ENCODE results near the gene DAAM2.

Gene DAAM2

DNA sequence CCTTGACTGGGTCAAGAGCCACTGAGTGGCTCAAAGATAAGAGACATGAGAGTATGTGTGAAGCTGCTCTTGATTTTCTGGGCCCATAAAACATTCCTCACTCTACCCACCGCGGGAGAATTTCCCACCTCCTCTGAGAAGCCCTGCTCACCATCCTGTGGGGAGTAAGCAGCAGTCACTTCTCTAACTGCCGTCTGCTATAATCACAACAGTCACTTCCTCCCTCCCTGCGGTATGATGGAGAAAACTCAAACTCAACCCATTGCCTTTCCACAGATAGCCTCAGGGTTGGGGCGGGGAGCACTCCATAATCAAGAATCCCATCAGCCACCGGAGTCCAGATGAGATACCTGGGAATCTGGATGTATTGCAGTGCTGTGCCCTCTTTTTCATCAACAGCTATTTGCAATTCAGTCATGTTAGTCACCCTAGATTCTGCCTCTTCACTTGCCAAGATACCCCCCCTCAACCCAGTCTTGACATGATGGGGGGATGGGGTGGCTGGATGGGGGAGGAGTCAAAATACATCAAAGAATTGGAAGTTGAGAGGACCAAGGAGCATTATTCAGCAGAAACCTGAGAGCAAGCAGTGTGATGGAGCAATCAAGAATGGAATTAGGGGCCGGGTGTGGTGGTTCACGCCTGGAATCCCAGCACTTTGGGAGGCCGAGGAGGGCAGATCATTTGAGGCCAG is 137.0 kb downstream of the DAAM2 start:
- H3K4me1 Mint-ChIP-seq: peaks cover 2% of the 10 kb centered on the region
- no peaks in the 10 kb centered on the region for H3K36me3 Mint-ChIP-seq
- H3K27ac Mint-ChIP-seq: no peak overlapping the region
- H3K9me3 Mint-ChIP-seq: peaks cover 1% of the 10 kb centered on the region
- H3K27me3 Mint-ChIP-seq: peaks cover 10% of the 10 kb centered on the region
- no peak overlapping the region for H3K4me3 Mint-ChIP-seq
- DNase-seq (ENCODE audit: low spot score in 2 of 2) (no peak), ATAC-seq (ENCODE audit: low read depth) (no peak)

DNA sequence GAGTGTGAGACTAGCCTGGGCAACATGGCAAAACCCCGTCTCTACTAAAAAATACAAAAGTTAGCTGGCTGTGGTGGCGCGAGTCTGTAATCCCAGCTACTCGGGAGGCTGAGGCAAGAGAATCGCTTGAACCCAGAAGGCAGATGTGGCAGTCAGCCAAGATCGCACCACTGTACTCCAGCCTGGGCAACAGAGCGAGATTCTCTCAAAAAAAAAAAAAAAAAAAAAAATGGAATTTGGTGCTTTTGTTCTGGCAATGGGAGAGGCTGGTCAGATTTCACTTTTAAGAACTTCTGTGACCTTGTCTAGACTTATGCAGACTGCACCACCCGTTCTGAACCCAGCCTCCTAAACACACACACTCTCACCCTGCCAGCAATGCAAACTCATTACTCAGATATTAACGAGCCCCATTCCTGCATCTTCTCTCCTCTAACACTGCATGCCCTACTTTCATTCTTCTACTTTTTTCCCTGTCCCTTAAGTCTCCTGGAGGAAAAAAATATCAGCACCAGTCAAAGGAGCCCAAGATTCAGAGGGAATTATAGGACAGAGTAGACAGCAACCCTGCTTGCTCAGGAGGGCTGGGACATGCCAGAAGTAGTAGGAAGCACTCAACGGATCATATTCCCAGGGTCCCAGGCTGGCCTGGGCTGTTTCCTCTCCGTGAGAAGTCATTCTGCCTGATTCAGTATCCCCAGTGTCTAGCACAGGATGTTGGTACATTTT is 137.7 kb downstream of the DAAM2 start:
- Mint-ChIP-seq H3K27ac (no peak overlapping the region), H3K36me3 (no peaks in the 10 kb centered on the region), H3K4me1 (peaks cover 2% of the 10 kb centered on the region)

DNA sequence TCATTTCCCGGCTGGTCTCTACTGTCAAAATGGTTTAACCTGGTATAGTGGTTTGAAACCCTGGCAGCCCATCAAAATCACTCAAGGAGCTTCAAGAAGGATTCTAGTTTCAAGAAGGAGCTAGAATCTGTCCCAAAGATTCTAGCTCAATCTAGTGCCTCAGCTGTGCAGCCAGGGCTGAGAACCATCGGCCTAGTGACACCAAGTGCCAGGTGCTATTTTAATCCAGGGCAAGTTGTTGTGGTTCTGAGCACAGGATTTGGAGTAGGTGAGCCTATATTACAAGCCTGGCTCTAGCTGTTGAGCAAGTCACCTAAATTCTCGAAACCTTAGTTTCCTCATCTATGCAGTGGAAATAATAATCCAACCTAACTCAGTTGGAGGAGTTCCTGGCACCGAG is 138.4 kb downstream of the DAAM2 start:
- H3K4me1 Mint-ChIP-seq: peaks cover 2% of the 10 kb centered on the region
- no peak overlapping the region for H3K4me3 Mint-ChIP-seq
- no peak for DNase-seq (ENCODE audit: low spot score in 2 of 2)
- H3K27me3 Mint-ChIP-seq: peaks cover 10% of the 10 kb centered on the region
- peaks cover 1% of the 10 kb centered on the region for H3K9me3 Mint-ChIP-seq
- no peak for ATAC-seq (ENCODE audit: low read depth)
- H3K27ac Mint-ChIP-seq: no peak overlapping the region
- H3K36me3 Mint-ChIP-seq: no peaks in the 10 kb centered on the region

More for the DNA sequence above, 137.7 kb downstream of the DAAM2 start:
- no peak for ATAC-seq (ENCODE audit: low read depth)
- peaks cover 1% of the 10 kb centered on the region for H3K9me3 Mint-ChIP-seq
- H3K27me3 Mint-ChIP-seq: peaks cover 10% of the 10 kb centered on the region
- DNase-seq (ENCODE audit: low spot score in 2 of 2): no peak
- no peak overlapping the region for H3K4me3 Mint-ChIP-seq

DNA sequence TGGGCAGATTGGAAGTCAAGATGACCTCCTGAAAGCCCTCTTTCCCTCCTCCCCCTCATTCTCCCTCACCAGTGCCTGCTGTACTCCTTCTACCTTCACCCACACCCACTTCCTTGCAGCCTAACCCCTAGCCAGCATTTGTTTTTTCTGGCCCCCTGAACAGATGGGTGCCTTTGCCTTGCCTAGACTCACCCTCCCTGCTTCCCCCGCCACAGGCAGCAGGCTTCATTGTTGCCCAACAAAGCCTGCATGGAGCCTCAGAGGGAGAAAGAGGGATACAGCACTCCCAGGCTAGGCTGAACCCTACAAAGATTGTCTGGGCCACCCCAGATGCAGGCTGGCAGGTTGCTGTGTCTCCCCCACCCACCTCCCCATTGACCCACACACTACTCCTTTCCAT is 139.4 kb downstream of the DAAM2 start:
- peaks cover 10% of the 10 kb centered on the region for H3K27me3 Mint-ChIP-seq

DNA sequence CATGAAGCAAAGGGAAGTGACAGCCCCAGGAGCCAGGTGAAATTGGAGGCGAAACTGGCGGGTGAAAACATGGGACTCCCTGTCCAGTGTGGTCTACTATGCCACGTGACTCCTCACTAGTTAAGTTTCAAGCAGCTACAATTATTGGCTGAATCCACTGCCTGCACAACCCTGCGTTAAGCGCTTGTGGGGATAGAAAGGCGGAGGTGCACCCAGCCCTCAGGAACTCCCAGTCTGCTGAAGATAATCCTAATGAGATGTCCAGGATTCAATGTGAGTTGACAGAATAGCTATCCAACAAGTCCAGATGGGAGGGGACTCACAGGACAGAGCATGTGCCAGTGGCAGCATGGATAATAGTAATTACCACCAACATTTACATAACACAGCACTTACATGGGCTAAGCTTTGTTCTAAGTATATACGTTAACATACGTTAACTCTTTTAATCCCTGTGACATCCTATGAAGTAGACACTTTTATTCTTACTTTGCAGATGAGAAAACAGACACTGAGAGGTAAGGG is 140.3 kb downstream of the DAAM2 start:
- Mint-ChIP-seq H3K4me1 (peaks cover 2% of the 10 kb centered on the region), H3K27me3 (peaks cover 12% of the 10 kb centered on the region), H3K27ac (no peak overlapping the region), H3K9me3 (no peaks in the 10 kb centered on the region), H3K4me3 (no peak overlapping the region), H3K36me3 (no peaks in the 10 kb centered on the region)
- no peak for ATAC-seq (ENCODE audit: low read depth)
- no peak for DNase-seq (ENCODE audit: low spot score in 2 of 2)

More for the DNA sequence above, 139.4 kb downstream of the DAAM2 start:
- ATAC-seq (ENCODE audit: low read depth): no peak
- Mint-ChIP-seq H3K4me3 (no peak overlapping the region), H3K4me1 (peaks cover 2% of the 10 kb centered on the region), H3K36me3 (no peaks in the 10 kb centered on the region), H3K27ac (no peak overlapping the region), H3K9me3 (no peaks in the 10 kb centered on the region)
- DNase-seq (ENCODE audit: low spot score in 2 of 2): no peak

DNA sequence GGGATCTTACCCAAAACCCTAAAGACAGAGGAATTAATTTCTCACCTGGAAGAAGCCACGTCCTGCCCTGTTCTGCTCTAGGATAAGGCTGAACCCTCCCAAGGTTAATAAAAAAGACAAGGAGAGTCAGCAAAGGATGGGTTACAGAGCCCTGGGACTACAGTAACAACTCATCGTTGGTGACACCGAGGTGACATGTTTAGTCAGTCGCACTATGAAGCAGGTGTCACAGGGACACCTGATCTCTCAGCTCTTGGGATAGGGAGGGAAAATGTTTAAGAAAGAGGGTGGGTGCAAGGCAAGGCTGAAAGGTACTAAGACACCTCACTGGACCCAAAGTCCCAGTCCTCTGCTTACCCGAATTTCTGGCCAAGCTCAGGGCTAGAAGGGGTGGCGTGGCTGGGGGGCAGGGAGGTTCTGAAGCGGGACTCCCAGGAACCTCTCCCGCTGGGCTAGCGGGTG is 141.5 kb downstream of the DAAM2 start:
- Mint-ChIP-seq H3K4me1 (peaks cover 2% of the 10 kb centered on the region), H3K27ac (no peak overlapping the region), H3K4me3 (peak overlapping the region; percentile 77), H3K9me3 (no peaks in the 10 kb centered on the region), H3K36me3 (no peaks in the 10 kb centered on the region), H3K27me3 (peaks cover 12% of the 10 kb centered on the region)
- no peak for DNase-seq (ENCODE audit: low spot score in 2 of 2)
- no peak for ATAC-seq (ENCODE audit: low read depth)

DNA sequence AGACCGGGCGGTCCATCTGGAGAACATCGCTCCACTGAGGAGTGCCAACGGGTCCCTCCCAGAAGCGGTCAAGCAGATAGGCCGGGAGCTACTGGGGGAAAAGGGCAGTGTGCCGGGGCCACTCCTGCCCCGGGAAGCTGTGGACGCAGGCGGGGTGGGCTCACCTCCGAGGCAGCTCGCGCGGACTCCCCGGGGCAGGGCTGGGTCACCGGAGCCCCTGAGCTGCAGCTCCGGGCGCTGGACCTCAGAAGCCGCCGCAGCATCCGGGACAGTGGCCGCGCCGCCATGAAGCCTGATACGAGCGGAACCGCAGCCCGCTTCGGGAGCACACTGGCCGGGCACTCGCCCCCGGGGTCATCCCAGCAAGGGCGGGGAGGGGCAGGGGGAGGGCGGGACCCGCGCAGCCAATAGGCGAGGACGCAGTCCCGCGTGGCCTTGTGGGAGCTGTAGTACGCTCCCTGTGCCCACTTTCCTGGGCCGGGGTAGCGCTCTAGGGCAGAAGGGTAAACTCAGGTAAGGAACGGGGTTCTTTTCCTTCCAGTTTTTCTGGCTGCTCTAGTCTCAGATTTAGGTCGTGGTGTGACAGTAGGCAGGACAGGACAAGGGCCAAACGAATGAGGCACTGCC is 142.1 kb downstream of the DAAM2 start, which contains the start of gene MOCS1:
TSS of gene MOCS1 (minus strand) at position 332 of the 627 bp plus-strand sequence. CDS start at position 287, 45 bp downstream.
- Mint-ChIP-seq H3K27me3 (peaks cover 12% of the 10 kb centered on the region), H3K4me3 (peak within 1 kb of the TSS; percentile 77), H3K4me1 (peaks cover 2% of the 10 kb centered on the region), H3K27ac (no peak within 1 kb of the TSS), H3K9me3 (no peaks in the 10 kb centered on the region), H3K36me3 (no peaks in the 10 kb centered on the region)
- DNase-seq (ENCODE audit: low spot score in 2 of 2) (no peak), ATAC-seq (ENCODE audit: low read depth) (no peak)

DNA sequence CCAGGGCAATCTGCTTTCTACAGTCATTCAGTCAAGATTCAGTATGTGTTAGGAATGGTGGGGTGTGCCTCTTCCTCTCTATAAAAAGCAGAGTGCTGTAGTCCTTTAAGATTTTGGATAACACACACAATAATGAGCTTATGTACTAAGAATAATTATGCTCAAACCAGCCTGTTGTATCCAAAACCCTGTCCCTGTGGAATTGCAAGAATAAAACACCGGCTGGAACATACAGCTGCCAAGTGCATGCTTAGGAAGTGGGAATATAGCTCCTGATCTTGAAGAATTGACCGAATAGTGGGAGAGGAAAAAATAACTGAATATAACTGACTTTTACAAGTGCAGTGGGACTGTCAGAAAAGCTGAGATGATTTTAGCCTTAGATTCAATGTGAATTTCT is 143.1 kb downstream of the DAAM2 start:
- Mint-ChIP-seq H3K27me3 (peaks cover 9% of the 10 kb centered on the region), H3K9me3 (no peaks in the 10 kb centered on the region), H3K4me1 (peaks cover 2% of the 10 kb centered on the region), H3K27ac (no peak overlapping the region), H3K4me3 (no peak overlapping the region), H3K36me3 (no peaks in the 10 kb centered on the region)
- no peak for ATAC-seq (ENCODE audit: low read depth)
- DNase-seq (ENCODE audit: low spot score in 2 of 2): no peak

DNA sequence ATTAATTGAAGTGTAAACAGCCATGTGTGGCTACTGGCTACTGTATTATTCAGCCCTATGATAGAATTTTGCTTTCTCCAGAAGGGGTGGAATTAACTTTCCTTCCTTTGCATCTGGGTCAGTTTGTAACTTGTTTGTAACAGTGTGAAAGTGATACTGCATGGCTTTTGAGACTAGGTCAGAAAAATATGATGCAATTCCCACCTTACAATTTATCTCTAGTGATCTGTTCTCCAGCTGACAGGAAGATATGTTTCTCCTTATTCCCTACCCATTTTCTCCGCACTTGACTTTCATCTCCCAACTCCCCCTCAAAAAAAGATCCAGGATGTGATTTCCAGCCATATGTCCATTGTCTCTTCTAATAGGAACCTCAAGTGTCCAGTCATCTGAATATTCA is 144.7 kb downstream of the DAAM2 start:
- ATAC-seq (ENCODE audit: low read depth) (no peak), DNase-seq (ENCODE audit: low spot score in 2 of 2) (no peak)
- no peaks in the 10 kb centered on the region for H3K36me3 Mint-ChIP-seq
- peaks cover 2% of the 10 kb centered on the region for H3K4me1 Mint-ChIP-seq
- H3K27ac Mint-ChIP-seq: no peak overlapping the region
- H3K9me3 Mint-ChIP-seq: no peaks in the 10 kb centered on the region
- H3K27me3 Mint-ChIP-seq: peaks cover 7% of the 10 kb centered on the region
- no peak overlapping the region for H3K4me3 Mint-ChIP-seq

DNA sequence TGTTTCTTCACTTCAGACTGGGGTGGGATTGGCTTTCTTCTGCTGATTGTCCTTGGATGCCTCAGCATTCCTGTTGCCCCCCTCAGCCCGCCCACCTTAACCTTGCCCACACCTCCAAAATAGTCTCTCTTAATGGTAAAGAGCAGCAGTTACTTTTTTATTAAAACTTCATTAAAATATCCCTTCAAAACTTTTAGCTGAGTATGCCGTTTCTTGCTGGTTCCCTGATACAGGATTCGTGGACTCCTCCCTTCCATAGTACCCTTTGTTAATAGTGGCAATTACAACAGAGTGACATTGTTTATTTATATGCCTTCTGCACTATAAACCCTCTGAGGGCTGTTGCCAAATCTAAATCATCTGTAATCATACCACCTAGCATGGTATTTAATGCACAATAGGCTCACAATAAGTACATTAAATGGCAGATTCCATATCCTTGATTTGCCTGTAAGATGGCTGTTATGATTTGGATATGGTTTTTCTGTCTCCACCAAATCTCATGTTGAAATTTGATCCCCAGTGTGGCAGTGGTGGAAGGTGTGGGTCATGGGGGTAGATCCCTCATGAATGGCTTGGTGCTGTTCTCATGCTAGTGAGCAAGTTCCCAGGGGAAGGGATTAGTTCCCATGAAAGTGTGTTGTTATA is 145.6 kb downstream of the DAAM2 start:
- ATAC-seq (ENCODE audit: low read depth) (no peak), DNase-seq (ENCODE audit: low spot score in 2 of 2) (no peak)
- Mint-ChIP-seq H3K36me3 (no peaks in the 10 kb centered on the region), H3K27me3 (peaks cover 5% of the 10 kb centered on the region), H3K4me1 (peaks cover 2% of the 10 kb centered on the region), H3K4me3 (no peak overlapping the region), H3K27ac (no peak overlapping the region), H3K9me3 (no peaks in the 10 kb centered on the region)

DNA sequence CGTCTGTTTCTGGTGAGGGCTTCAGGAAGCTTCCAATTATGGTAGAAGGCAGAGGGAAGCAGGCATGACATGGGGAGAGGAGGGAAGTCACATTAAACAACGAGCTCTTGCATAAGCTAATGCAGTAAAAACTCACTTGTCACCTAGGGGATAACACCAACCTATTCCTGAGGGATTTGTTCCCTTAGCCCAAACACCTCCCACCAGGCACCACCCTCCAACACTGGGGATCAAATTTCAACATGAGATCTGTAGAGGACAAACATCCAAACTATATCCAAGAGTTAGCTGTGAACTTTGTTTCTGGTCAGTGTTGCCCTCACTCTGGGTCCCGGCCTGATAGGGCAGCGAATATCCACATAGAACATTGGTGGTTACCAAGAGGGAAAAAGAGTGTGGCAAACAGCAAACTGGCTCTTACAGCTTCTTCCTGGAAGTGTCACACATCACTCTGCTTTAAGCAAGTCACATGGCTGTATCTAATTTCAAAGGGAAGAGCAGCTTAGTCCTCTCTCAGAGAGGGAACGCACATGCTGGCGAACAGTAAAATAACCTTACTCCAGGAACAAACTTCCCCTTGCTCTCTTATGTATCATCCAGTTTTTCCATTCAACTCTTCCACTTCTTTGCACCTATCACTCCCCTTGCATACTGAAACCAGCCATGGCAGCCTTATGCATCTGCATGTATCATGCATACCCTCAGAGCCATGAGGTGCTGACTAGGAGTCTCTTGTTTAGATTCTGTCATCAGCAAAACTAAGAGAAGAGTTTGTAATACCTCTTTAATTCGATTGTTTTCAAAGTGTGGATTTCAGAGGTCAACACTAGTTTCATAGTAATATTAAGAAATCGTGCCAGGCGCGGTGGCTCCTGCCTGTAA is 146.8 kb downstream of the DAAM2 start:
- Mint-ChIP-seq H3K27me3 (peaks cover 2% of the 10 kb centered on the region), H3K4me3 (no peak overlapping the region), H3K9me3 (no peaks in the 10 kb centered on the region), H3K36me3 (no peaks in the 10 kb centered on the region), H3K4me1 (no peaks in the 10 kb centered on the region), H3K27ac (no peak overlapping the region)
- ATAC-seq (ENCODE audit: low read depth) (no peak), DNase-seq (ENCODE audit: low spot score in 2 of 2) (no peak)

DNA sequence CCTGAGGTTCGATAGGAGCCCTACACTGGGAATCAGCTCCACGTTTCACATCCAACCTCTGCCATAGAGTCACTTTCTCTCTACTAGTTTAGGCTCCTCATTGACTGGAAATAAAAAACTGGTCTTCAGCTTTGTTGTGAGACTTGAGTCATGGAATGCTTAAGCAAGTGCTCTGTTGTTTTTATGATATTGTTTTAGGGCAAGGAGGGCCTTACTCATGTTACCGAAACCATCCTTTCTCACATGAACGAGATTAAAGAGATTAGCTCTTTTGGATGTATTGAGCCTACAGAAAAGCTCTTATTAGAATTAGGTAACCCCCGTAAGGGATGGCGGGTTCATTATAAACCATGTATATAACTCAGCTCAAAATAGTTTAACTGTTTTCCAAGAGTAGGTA is 149.0 kb downstream of the DAAM2 start:
- ATAC-seq (ENCODE audit: low read depth) (no peak), DNase-seq (ENCODE audit: low spot score in 2 of 2) (no peak)
- Mint-ChIP-seq H3K9me3 (no peaks in the 10 kb centered on the region), H3K4me1 (no peaks in the 10 kb centered on the region), H3K27me3 (peaks cover 2% of the 10 kb centered on the region), H3K4me3 (no peak overlapping the region), H3K27ac (no peak overlapping the region), H3K36me3 (no peaks in the 10 kb centered on the region)

DNA sequence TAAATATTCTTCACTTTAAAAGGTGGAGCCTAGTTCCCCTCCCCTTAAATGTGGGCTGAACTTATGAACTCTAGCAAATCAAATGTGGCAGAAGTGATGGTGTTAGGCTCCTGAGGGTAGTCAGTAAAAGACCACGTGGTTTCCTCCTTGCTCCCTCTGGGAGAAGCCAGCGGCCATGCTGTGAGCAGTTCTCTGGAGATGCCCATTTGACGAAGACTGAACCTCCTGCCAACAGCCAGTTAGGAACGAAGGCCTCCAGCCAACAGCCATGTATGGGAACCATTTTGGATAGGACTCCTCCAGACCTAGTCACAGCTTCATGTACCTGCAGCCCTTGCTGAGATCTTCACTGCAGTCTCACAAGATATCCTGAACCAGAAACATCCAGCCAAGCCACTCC is 149.6 kb downstream of the DAAM2 start:
- H3K36me3 Mint-ChIP-seq: no peaks in the 10 kb centered on the region
- H3K9me3 Mint-ChIP-seq: no peaks in the 10 kb centered on the region
- DNase-seq (ENCODE audit: low spot score in 2 of 2) (no peak), ATAC-seq (ENCODE audit: low read depth) (no peak)
- H3K4me1 Mint-ChIP-seq: no peaks in the 10 kb centered on the region
- H3K27ac Mint-ChIP-seq: no peak overlapping the region
- H3K4me3 Mint-ChIP-seq: no peak overlapping the region
- H3K27me3 Mint-ChIP-seq: peaks cover 3% of the 10 kb centered on the region

All from memory B cell (primary cell).